BLaER1 treated with 17β-estradiol and CSF1 and Interleukin-3, amounts not matched to agents 10 nM and 100 nM (cell line): ENCODE data around the gene CDKL5.

Experiments used
- H3K27ac ChIP-seq, 11 experiments: shearing (Covaris generic); formaldehyde crosslinking; 2 replicates each; pipeline ENCODE4 v1.8.1; 2022
- H3K27me3 ChIP-seq, 11 experiments: shearing (Covaris generic); formaldehyde crosslinking; 2 replicates each; pipeline ENCODE4 v1.8.1; 2022
- H3K36me3 ChIP-seq, 11 experiments: shearing (Covaris generic); formaldehyde crosslinking; 2 replicates each; pipeline ENCODE4 v1.8.1; 2022
- H3K4me1 ChIP-seq, 10 experiments: shearing (Covaris generic); formaldehyde crosslinking; 2 replicates each; pipeline ENCODE4 v1.8.1; 2022
- H3K4me2 ChIP-seq, 11 experiments: shearing (Covaris generic); formaldehyde crosslinking; 2 replicates each; pipeline ENCODE4 v1.8.1; 2022
- H3K4me3 ChIP-seq, 10 experiments: shearing (Covaris generic); formaldehyde crosslinking; 2 replicates each; pipeline ENCODE4 v1.8.1; 2022
- H3K9ac ChIP-seq, 11 experiments: shearing (Covaris generic); formaldehyde crosslinking; 2 replicates each; pipeline ENCODE4 v1.8.1; 2022
- H3K9me3 ChIP-seq, 11 experiments: shearing (Covaris generic); formaldehyde crosslinking; replicated peaks in 1 of 11; 2 replicates each; pipeline ENCODE4 v1.8.1; 2022
- H4K20me1 ChIP-seq, 11 experiments: shearing (Covaris generic); formaldehyde crosslinking; 2 replicates each; pipeline ENCODE4 v1.8.1; 2022
- Cebpa-rat ChIP-seq, 11 experiments: shearing (Covaris generic); IDR thresholded peaks; 2 replicates each; pipeline ENCODE4 v1.8.1; 2022

CDKL5 gene

GRCh38 chrX:18661273-18661672 is 235.9 kb downstream of the CDKL5 start:
- Histone ChIP-seq H3K9me3 (peaks cover 0 to 8% (median 0%) of the 10 kb centered on the region in 11 experiments; a peak in 5 of 22 replicates), H3K36me3 (no peaks in the 10 kb centered on the region), H3K4me3 (no peak overlapping the region), H3K4me2 (no peak overlapping the region), H4K20me1 (no peaks in the 10 kb centered on the region), H3K9ac (no peak overlapping the region), H3K27me3 (peaks cover 0 to 24% (median 8%) of the 10 kb centered on the region in 11 experiments; a peak in 10 of 22 replicates), H3K4me1 (peaks cover 0 to 1% (median 0%) of the 10 kb centered on the region in 10 experiments; a peak in 1 of 20 replicates), H3K27ac (no peak overlapping the region)
- no peak for TF ChIP-seq Cebpa-rat (IDR thresholded peaks at IDR 0.05)

- no peak for TF ChIP-seq Cebpa-rat (IDR thresholded peaks at IDR 0.05)
- H3K4me2 ChIP-seq, result no peak overlapping the region
- no peak overlapping the region for H3K4me3 ChIP-seq
- H3K36me3 ChIP-seq, result no peaks in the 10 kb centered on the region
- H3K9me3 ChIP-seq, result peaks cover 0 to 8% (median 0%) of the 10 kb centered on the region in 11 experiments; a peak in 5 of 22 replicates
- H3K4me1 ChIP-seq, result peaks cover 0 to 15% (median 3%) of the 10 kb centered on the region in 10 experiments; a peak in 6 of 20 replicates
- no peak overlapping the region for H3K9ac ChIP-seq
- H3K27me3 ChIP-seq, result peaks cover 0 to 26% (median 15%) of the 10 kb centered on the region in 11 experiments; a peak in 13 of 22 replicates
- H4K20me1 ChIP-seq, result no peaks in the 10 kb centered on the region
- no peak overlapping the region for H3K27ac ChIP-seq
Observed at GRCh38 chrX:18664947-18665346, 239.5 kb downstream of the CDKL5 start.

GRCh38 chrX:18666614-18667013 is 241.2 kb downstream of the CDKL5 start:
- H3K9ac ChIP-seq, result no peak overlapping the region
- H3K9me3 ChIP-seq, result peaks cover 0 to 8% (median 0%) of the 10 kb centered on the region in 11 experiments; a peak in 5 of 22 replicates
- no peaks in the 10 kb centered on the region for H4K20me1 ChIP-seq
- no peak overlapping the region for H3K4me3 ChIP-seq
- peaks cover 0 to 38% (median 23%) of the 10 kb centered on the region in 11 experiments; a peak in 17 of 22 replicates for H3K27me3 ChIP-seq
- no peak for TF ChIP-seq Cebpa-rat (IDR thresholded peaks at IDR 0.05)
- peak overlapping the region in 3 of 11 experiments; percentile 18 to 26 (median 19); a peak in 2 of 22 replicates for H3K4me2 ChIP-seq
- no peaks in the 10 kb centered on the region for H3K36me3 ChIP-seq
- no peak overlapping the region for H3K27ac ChIP-seq
- H3K4me1 ChIP-seq, result peaks cover 0 to 15% (median 3%) of the 10 kb centered on the region in 10 experiments; a peak in 6 of 20 replicates

GRCh38 chrX:18668071-18668835 is 242.8 kb downstream of the CDKL5 start:
- TF ChIP-seq Cebpa-rat (IDR thresholded peaks at IDR 0.05), result no peak
- Histone ChIP-seq H4K20me1 (no peaks in the 10 kb centered on the region), H3K4me3 (no peak overlapping the region), H3K9me3 (peaks cover 0 to 8% (median 0%) of the 10 kb centered on the region in 11 experiments; a peak in 5 of 22 replicates), H3K4me2 (0 out of 22 replicates have a peak overlapping the region, but pooled peaks of 2 of the 11 experiments have one; percentile 9 to 23), H3K27ac (no peak overlapping the region), H3K4me1 (peaks cover 0 to 15% (median 3%) of the 10 kb centered on the region in 10 experiments; a peak in 6 of 20 replicates), H3K27me3 (peaks cover 0 to 42% (median 23%) of the 10 kb centered on the region in 11 experiments; a peak in 17 of 22 replicates), H3K36me3 (no peaks in the 10 kb centered on the region), H3K9ac (no peak overlapping the region)

- no peaks in the 10 kb centered on the region for H3K9me3 ChIP-seq
- no peak for TF ChIP-seq Cebpa-rat (IDR thresholded peaks at IDR 0.05)
Observed at GRCh38 chrX:18672008-18672407, 246.6 kb downstream of the CDKL5 start, which contains the start of gene RS1. Gene RS1, minus strand, starts transcription at chrX:18672108. Its CDS starts 40 bp downstream, at chrX:18672068.

GRCh38 chrX:18674417-18674787 is 249.0 kb downstream of the CDKL5 start:
- Histone ChIP-seq H3K9ac (peak overlapping the region; percentile 62 to 88 (median 84); a peak in 21 of 22 replicates), H3K4me1 (peaks cover 0 to 3% (median 0%) of the 10 kb centered on the region in 10 experiments; a peak in 2 of 20 replicates), H3K9me3 (no peaks in the 10 kb centered on the region), H3K4me2 (peak overlapping the region; percentile 54 to 77 (median 72)), H3K36me3 (no peaks in the 10 kb centered on the region), H3K27ac (peak overlapping the region in 9 of 11 experiments; percentile 27 to 91 (median 80); a peak in 14 of 22 replicates), H3K27me3 (peaks cover 5 to 53% (median 25%) of the 10 kb centered on the region in 11 experiments; a peak in 18 of 22 replicates), H4K20me1 (no peaks in the 10 kb centered on the region), H3K4me3 (peak overlapping the region; percentile 55 to 72 (median 65))
- TF ChIP-seq Cebpa-rat (IDR thresholded peaks at IDR 0.05), result no peak

More at GRCh38 chrX:18672008-18672407, 246.6 kb downstream of the CDKL5 start, which contains the start of gene RS1:
- H3K4me3 ChIP-seq, result no peak within 1 kb of the TSS
- H3K27me3 ChIP-seq, result peaks cover 0 to 50% (median 23%) of the 10 kb centered on the region in 11 experiments; a peak in 17 of 22 replicates
- no peaks in the 10 kb centered on the region for H4K20me1 ChIP-seq
- H3K36me3 ChIP-seq, result no peaks in the 10 kb centered on the region
- no peak within 1 kb of the TSS for H3K9ac ChIP-seq
- no peak within 1 kb of the TSS for H3K27ac ChIP-seq
- H3K4me1 ChIP-seq, result peaks cover 0 to 13% (median under 1%) of the 10 kb centered on the region in 10 experiments; a peak in 7 of 20 replicates
- H3K4me2 ChIP-seq, result no peak within 1 kb of the TSS

GRCh38 chrX:18674788-18675735 is 249.7 kb downstream of the CDKL5 start:
- Histone ChIP-seq H3K4me3 (peak overlapping the region; percentile 55 to 72 (median 65)), H3K9ac (peak overlapping the region; percentile 76 to 90 (median 84)), H3K27ac (peak overlapping the region; percentile 79 to 91 (median 82)), H3K36me3 (no peaks in the 10 kb centered on the region), H4K20me1 (no peaks in the 10 kb centered on the region), H3K9me3 (no peaks in the 10 kb centered on the region), H3K4me2 (peak overlapping the region; percentile 56 to 77 (median 72)), H3K4me1 (peaks cover 0 to 3% (median 0%) of the 10 kb centered on the region in 10 experiments; a peak in 2 of 20 replicates), H3K27me3 (peaks cover under 1 to 47% (median 27%) of the 10 kb centered on the region in 11 experiments; a peak in 16 of 22 replicates)
- TF ChIP-seq Cebpa-rat (IDR thresholded peaks at IDR 0.05), result no peak

- no peak overlapping the region for H3K9ac ChIP-seq
- no peak overlapping the region for H3K27ac ChIP-seq
- H3K27me3 ChIP-seq, result peaks cover 0 to 38% (median 22%) of the 10 kb centered on the region in 11 experiments; a peak in 14 of 22 replicates
- no peak overlapping the region for H3K4me3 ChIP-seq
- no peak overlapping the region for H3K4me2 ChIP-seq
- no peaks in the 10 kb centered on the region for H3K9me3 ChIP-seq
- H3K4me1 ChIP-seq, result peaks cover 0 to 3% (median 0%) of the 10 kb centered on the region in 10 experiments; a peak in 2 of 20 replicates
- no peak for TF ChIP-seq Cebpa-rat (IDR thresholded peaks at IDR 0.05)
- H4K20me1 ChIP-seq, result no peaks in the 10 kb centered on the region
- H3K36me3 ChIP-seq, result no peaks in the 10 kb centered on the region
Observed at GRCh38 chrX:18676050-18676449, 250.6 kb downstream of the CDKL5 start.
